ENCODE data around the gene TMEM30A.

- TF ChIP-seq CTCF (IDR thresholded peaks at IDR 0.05): no peak
- no peak for TF ChIP-seq POLR2A (IDR thresholded peaks at IDR 0.05)
Measured at GRCh38 chr6:75246386-75246785, 38.2 kb downstream of the TMEM30A start.
